Hepatocyte (in vitro differentiated cells): Measurements from ENCODE around the gene TULP4. TPM values are rescaled to one million over a fixed set of nuclear protein-coding genes. Genes with fewer than 3 reads are reported as not detected.
"Not testable (repeated sequence)": the region's sequence is repeated elsewhere in the genome, so short reads cannot be mapped to it uniquely, and the experiment has no call there.

Source experiments
- DNase-seq: peaks from one replicate; pipeline ENCODE4 v3.0.0-alpha.2; 2016; ENCODE audit warnings: low spot score
- H2AFZ ChIP-seq: fragments of 200-600 bp; sonication (generic); 2 replicates; pipeline ENCODE4 v1.6.0; 2016; ENCODE audit warnings: antibody characterized with exemption, mild to moderate bottlenecking
- H3K27ac ChIP-seq: fragments of 200-600 bp; sonication (generic); 2 replicates; pipeline ENCODE4 v1.5.1; 2016; ENCODE audit warnings: mild to moderate bottlenecking
- H3K27me3 ChIP-seq: fragments of 200-600 bp; sonication (generic); 2 replicates; pipeline ENCODE4 v1.6.1; 2016
- H3K36me3 ChIP-seq: fragments of 200-600 bp; sonication (generic); replicated peaks from 2 replicates; pipeline ENCODE4 v1.5.1; 2016; ENCODE audit warnings: low read depth; ENCODE audit not compliant: insufficient read depth
- H3K4me1 ChIP-seq: fragments of 200-600 bp; sonication (generic); 2 replicates; pipeline ENCODE4 v1.5.1; 2016; ENCODE audit warnings: mild to moderate bottlenecking, moderate library complexity; ENCODE audit not compliant: insufficient read depth
- H3K4me2 ChIP-seq: fragments of 200-600 bp; sonication (generic); 2 replicates; pipeline ENCODE4 v1.6.0; 2016
- H3K4me3 ChIP-seq: fragments of 200-600 bp; sonication (generic); 2 replicates; pipeline ENCODE4 v1.5.1; 2016; ENCODE audit warnings: mild to moderate bottlenecking
- H3K79me2 ChIP-seq: fragments of 200-600 bp; sonication (generic); 2 replicates; pipeline ENCODE4 v1.6.0; 2017; ENCODE audit warnings: mild to moderate bottlenecking
- H3K9me2 ChIP-seq: fragments of 200-600 bp; sonication (generic); replicated peaks from 2 replicates; pipeline ENCODE4 v1.6.0; 2017; ENCODE audit warnings: mild to moderate bottlenecking; ENCODE audit not compliant: insufficient read depth
- H3K9me3 ChIP-seq: fragments of 200-600 bp; sonication (generic); 2 replicates; pipeline ENCODE4 v1.5.1; 2016; ENCODE audit warnings: low read depth, mild to moderate bottlenecking
- H4K20me1 ChIP-seq: fragments of 200-600 bp; sonication (generic); 2 replicates; pipeline ENCODE4 v1.6.0; 2016; ENCODE audit warnings: mild to moderate bottlenecking; ENCODE audit not compliant: insufficient read depth, poor library complexity, severe bottlenecking
- CTCF ChIP-seq: fragments of 200-600 bp; sonication (generic); IDR thresholded peaks from 2 replicates; pipeline ENCODE4 v1.5.1; 2016; ENCODE audit warnings: antibody characterized with exemption, mild to moderate bottlenecking; ENCODE audit not compliant: poor library complexity
- EZH2 ChIP-seq: fragments of 200-600 bp; sonication (generic); IDR thresholded peaks from 2 replicates; pipeline ENCODE4 v1.6.1; 2016; ENCODE audit warnings: antibody characterized with exemption, mild to moderate bottlenecking, borderline replicate concordance
- EZH2phosphoT487 ChIP-seq: fragments of 200-600 bp; sonication (generic); IDR thresholded peaks from one replicate; pipeline ENCODE4 v1.6.1; 2018; ENCODE audit warnings: antibody characterized with exemption, mild to moderate bottlenecking, low read depth, moderate library complexity; ENCODE audit not compliant: unreplicated experiment, severe bottlenecking
- WGBS: methylation state at CpG from one replicate; pipeline ENCODE4 v1.1.6; 2016; ENCODE audit warnings: low lambda C conversion rate; ENCODE audit errors: missing lambda C conversion rate; 5-methylcytosine and 5-hydroxymethylcytosine counted together
- polyA plus RNA-seq: library from polyadenylated mRNA; unstranded; fragments of >200 nt; fragmentation: Nextera tagmentation; extraction: Ambion mirVana; gene quantifications from 2 replicates; pipeline ENCODE4 v1.2.1, GENCODE V29; 2016
- total RNA-seq: library from RNA; depleted of rRNA; stranded (reverse); fragments of >200 nt; gene quantifications from 2 replicates; pipeline ENCODE4 v1.2.3, GENCODE V29; 2014

TULP4 gene
- total and polyA plus RNA-seq, 2 experiments from 2014 or later, result 30.1 to 129 TPM

- peaks cover 8% of the 10 kb centered on the region for H3K9me3 ChIP-seq
- no peak overlapping the region for H3K4me3 ChIP-seq
- 100% methylated on average over 2 of the region's 2 CpGs for WGBS
- H3K27me3 ChIP-seq, result no peaks in the 10 kb centered on the region
- no peaks in the 10 kb centered on the region for H4K20me1 ChIP-seq
- no peak overlapping the region for H3K27ac ChIP-seq
- no peaks in the 10 kb centered on the region for H3K36me3 ChIP-seq
- TF ChIP-seq EZH2 (no peak), EZH2phosphoT487 (no peak), CTCF (no peak)
- no peaks in the 10 kb centered on the region for H3K9me2 ChIP-seq
- no peak overlapping the region for H2AFZ ChIP-seq
- peaks cover 55% of the 10 kb centered on the region for H3K79me2 ChIP-seq
- no peak overlapping the region for H3K4me2 ChIP-seq
- no peaks in the 10 kb centered on the region for H3K4me1 ChIP-seq
- no peak for DNase-seq
These were observed 35.1 kb downstream of the TULP4 start for GRCh38 chr6:158347335-158347734.

GRCh38 chr6:158348737-158349504 is 36.7 kb downstream of the TULP4 start:
- H3K79me2 ChIP-seq, result peaks cover 57% of the 10 kb centered on the region
- H3K9me2 ChIP-seq, H4K20me1 ChIP-seq, H3K36me3 ChIP-seq, H3K4me2 ChIP-seq, H3K27me3 ChIP-seq, DNase-seq, H3K27ac ChIP-seq, H2AFZ ChIP-seq, H3K9me3 ChIP-seq, H3K4me1 ChIP-seq, H3K4me3 ChIP-seq: not testable (repeated sequence)
- 96% methylated on average over 13 of the region's 47 CpGs for WGBS

GRCh38 chr6:158349505-158350275 is 37.4 kb downstream of the TULP4 start:
- H3K9me3 ChIP-seq, H3K9me2 ChIP-seq, H4K20me1 ChIP-seq, H3K36me3 ChIP-seq, H3K27ac ChIP-seq, H3K4me1 ChIP-seq, H2AFZ ChIP-seq, H3K27me3 ChIP-seq, H3K4me3 ChIP-seq, DNase-seq, H3K4me2 ChIP-seq: not testable (repeated sequence)
- WGBS, result 94% methylated on average over 7 of the region's 54 CpGs
- peaks cover 63% of the 10 kb centered on the region for H3K79me2 ChIP-seq

- not testable (repeated sequence) for H2AFZ ChIP-seq, DNase-seq, H3K27me3 ChIP-seq, H3K36me3 ChIP-seq, H4K20me1 ChIP-seq, H3K4me3 ChIP-seq, H3K27ac ChIP-seq, H3K9me2 ChIP-seq, H3K9me3 ChIP-seq, H3K4me1 ChIP-seq, H3K4me2 ChIP-seq
- 87% methylated on average over 7 of the region's 7 CpGs for WGBS
- peaks cover 67% of the 10 kb centered on the region for H3K79me2 ChIP-seq
These were observed 38.5 kb downstream of the TULP4 start for GRCh38 chr6:158350731-158351130.
